DOHH2 (cell line): ENCODE results near the gene AOC3.

Experiments used
- CTCF ChIP-seq: fragments of 200-600 bp; sonication (generic); IDR thresholded peaks from one replicate; pipeline ENCODE4 v1.5.1; 2014; ENCODE audit warnings: antibody characterized with exemption, mild to moderate bottlenecking, low read depth, low read length; ENCODE audit not compliant: poor library complexity, severe bottlenecking
- EZH2phosphoT487 ChIP-seq: fragments of 200-600 bp; sonication (generic); IDR thresholded peaks from 2 replicates; pipeline ENCODE4 v1.6.1; 2017; ENCODE audit warnings: borderline replicate concordance, mild to moderate bottlenecking, antibody characterized with exemption, low read length, moderate library complexity, mixed read lengths

- TF ChIP-seq CTCF, result no peak
- TF ChIP-seq EZH2phosphoT487, result no peak
Measured at GRCh38 chr17:42832934-42833766, 17.8 kb upstream of the AOC3 start, which contains the start of gene PSME3.
